Measurements from ENCODE around the gene ATXN10. TPM values are rescaled to one million over a fixed set of nuclear protein-coding genes. Genes with fewer than 3 reads are reported as not detected.

Gene ATXN10
- total RNA-seq, 1 donor from 2014 or later, result 59.6 TPM

DNA sequence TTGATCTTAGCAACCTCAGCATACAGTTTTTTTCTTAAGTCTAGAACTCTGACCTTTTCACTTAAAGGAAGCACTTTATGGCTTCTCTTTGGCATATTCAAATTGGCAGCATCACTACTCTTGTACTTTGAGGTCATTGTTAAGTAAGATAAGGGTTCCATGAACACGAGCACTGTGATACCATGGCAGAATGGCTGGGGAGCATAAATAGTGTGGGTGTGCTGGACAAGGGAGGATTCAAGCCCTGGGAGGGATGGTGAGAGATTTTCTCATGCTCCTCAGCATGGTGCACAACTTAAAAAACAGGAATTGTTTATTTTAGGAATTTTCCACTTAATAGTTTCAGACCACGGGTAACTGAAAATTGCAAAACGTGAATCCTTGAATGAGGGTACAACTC is 111.4 kb downstream of the ATXN10 start:
- DNase-seq (ENCODE audit: low read depth in 2 of 2), result no peak

DNA sequence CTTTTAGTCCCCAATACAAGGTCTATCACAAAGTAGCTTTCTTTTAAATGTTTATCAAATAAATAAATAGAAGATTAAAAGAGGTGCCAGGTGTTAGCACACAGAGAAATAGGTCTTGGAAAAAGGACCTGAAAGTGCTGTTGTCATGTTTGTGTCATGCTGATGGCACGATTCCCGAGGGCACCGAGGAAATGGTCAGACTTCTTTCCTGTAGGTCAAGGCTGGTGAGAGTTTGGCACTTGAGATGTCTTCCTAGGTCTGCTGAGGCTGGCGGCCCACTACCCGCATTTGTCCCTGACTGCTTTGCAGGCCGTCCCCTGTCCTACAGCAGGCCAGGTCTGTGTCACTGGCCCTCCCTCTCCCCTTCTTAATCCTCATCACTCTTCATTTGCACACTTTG is 112.1 kb downstream of the ATXN10 start:
- DNase-seq (ENCODE audit: low read depth in 2 of 2), result no peak

DNA sequence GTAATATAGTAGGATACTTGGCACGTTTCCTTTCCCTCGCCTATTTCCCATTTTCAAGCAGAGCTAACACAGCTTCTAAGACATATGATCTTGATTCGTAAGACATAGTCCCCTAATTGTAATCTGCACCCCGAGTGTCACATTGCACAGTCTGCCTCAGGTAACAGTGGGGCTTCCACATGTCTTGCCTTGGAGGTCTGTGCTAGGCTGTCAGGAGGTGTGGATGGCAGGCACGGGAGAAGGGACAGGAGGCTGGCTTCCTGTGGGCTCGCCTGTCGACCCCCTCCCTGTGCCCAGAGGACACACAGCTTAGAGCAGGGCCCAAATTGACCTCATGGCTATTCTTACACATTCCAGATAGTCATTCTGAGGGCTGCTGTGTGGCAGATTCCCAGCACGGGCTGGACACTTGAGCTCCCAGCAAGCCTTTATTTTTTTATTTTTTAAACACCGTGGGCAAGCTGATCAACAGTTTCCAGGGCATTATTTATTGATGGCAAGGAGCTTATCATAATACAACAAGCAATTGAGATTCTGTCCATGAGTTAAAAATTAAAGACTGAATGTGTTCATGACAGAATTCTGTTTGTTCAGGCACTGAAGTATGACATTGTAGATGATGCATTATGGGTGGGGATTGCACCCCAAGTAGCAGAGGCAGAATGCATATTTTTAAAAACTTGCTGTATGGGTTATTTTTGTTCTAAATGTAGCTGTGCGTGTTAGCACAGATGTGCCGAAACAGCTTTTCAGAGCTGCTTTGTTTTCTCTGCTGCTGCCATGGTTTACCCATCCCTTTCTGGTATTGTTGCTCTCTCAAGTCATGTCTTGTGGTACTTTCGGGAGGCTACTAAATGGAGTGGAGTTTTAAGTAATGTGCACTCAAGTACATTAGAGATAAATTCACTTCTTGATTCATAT is 113.0 kb downstream of the ATXN10 start:
- DNase-seq (ENCODE audit: low read depth in 2 of 2), result no peak

DNA sequence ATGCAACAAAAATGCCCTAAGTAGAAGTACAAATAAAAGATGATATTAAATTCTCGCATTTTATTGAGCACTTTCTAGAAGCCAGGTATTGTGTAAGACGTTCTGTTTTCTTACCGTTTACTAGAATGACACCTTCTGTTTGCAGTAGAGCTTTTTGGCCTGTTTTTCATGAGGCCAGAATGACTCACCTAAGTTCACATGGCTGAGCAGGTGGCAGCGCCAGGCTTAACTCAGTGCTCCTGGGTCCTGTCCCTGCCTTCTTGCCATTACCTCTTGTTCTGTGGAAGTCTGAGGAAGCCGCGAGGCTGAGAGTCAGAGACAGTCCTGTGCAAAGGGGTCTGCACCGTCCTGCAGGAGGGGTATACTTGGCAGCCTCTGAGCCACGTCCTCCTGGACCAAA is 113.8 kb downstream of the ATXN10 start:
- DNase-seq (ENCODE audit: low read depth in 2 of 2), result no peak

DNA sequence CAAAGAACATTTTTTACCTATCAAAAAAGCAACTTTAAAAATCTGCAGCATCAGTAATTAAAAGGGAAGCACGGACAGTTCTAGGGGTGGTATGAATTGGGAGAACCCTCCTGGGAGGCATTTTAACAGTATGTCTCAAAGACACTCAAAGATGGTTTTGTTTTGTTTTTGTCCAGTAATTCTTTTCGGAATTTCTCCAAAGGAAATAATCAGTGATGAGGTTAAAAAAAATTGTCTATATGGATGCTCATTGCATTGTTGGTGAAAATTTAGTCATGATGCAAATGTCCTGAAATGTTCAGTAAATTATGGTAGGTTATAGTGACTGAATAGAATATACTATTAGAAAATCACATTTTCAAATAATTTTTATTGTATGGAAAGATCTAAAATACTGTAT is 115.1 kb downstream of the ATXN10 start:
- no peak for DNase-seq (ENCODE audit: low read depth in 2 of 2)

DNA sequence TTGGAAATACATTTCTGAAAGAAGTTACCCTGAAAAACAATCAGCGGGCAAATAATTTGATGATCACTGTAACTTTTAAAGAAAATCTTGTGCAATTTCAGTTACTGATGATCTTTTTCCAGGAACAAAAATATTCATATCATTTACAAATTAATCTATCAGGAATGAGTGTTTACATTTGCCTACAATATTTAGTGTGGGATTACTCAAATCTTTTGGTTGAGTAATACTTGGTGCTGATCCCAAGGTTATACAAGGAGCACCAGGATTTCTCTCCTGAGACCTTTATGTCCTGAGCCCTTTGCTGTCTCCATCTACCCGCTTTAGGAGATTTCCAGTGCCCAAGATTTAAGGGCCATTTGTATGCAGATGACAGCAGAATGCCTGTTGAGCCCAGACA is 116.1 kb downstream of the ATXN10 start:
- DNase-seq (ENCODE audit: low read depth in 2 of 2), result no peak

DNA sequence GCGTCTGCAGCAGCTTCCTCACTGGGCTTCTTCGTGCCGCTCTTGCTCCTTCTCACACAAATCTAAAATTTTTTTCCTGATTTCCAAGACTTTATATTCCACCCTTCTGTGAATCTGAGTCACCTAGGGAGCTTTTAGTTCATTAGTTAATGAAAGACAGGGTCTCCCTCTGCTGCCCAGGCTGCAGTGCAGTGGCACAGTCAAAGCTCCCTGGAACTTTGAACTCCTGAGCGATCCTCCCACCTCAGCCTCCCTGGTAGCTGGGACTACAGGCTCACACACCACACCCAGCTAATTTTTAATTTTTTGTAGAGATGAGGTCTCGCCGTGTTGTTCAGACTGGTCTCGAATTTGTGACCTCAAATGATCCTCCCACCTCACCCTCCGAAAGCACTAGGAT is 116.9 kb downstream of the ATXN10 start:
- no peak for DNase-seq (ENCODE audit: low read depth in 2 of 2)

DNA sequence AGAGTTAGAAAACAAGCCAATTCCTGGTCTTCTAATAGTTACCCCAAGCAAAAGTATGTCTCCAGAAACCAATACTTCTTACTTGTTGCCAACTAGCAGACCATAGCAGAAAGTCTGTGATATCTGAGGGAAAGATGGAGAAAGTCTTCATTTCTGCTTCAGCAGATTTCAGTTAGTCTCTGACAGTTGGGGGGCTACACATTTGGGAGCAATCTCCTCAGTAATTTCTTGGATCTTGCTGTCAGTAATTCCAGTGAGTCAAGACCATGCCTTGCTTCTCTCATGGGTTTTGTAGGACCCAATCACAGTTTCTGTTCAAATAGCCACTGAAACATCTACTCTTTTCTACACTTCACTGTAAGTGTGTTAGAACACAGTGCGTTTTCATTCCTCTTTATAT is 118.8 kb downstream of the ATXN10 start:
- DNase-seq (ENCODE audit: low read depth in 2 of 2), result no peak

DNA sequence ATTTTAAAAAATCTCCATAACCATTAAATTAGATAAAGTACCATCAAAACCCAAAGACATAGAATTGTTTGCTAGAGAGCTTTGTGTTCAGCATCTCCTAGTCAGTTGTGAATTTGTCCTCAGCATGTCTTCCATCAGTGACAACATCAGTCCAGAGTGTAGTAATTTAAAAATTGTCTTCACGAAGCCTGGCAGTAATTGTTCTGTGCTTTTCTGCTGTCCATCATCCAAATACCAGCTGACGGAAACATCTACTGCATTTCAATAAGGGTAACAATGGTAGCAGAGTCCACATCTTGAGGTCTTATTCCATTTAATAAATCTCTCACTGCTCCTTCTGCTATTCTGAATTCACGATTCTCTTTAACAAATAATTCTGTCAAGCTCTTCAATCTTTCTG is 121.5 kb downstream of the ATXN10 start:
- no peak for DNase-seq (ENCODE audit: low read depth in 2 of 2)

DNA sequence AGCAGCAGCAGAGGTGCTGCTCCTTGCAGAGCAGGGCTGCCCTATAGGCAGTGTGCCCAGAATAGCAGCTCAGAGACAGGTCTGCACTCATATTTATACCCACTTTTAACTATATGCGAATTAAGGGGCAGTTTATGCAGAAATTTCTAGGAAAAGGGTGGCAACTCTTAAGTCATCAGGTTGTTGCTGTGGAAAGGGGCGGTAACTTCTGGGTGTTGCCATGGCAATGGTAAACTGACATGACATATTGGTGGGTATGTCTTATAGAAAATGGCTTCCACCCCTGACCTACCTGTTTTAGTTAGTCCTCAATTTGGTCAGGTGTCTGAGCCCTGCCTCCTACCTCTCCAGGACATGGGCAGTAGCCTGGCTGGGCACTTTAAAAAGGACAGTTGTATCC is 122.3 kb downstream of the ATXN10 start:
- DNase-seq (ENCODE audit: low read depth in 2 of 2), result no peak

DNA sequence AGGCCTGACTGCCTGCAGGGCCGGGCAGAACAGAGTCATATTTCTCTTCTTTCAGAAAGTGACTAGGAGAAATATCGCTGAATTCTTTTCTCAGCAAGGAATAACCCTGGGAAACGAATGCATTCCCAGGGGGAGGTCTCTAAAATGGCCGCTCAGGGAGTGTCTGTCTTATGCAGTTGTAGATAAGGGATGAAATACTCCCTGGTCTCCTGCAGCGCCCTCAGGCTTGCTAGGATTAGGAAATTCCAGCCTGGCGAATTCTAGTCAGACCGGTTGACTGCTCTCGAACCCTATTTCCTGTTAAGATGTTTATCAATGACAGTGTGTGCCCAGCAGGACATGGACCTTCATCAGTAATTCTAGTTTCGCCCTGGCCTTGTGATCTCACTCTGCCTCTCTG is 124.4 kb downstream of the ATXN10 start:
- peak in 1 of 2 donors; percentile 19 for DNase-seq (ENCODE audit: low read depth in 2 of 2)

DNA sequence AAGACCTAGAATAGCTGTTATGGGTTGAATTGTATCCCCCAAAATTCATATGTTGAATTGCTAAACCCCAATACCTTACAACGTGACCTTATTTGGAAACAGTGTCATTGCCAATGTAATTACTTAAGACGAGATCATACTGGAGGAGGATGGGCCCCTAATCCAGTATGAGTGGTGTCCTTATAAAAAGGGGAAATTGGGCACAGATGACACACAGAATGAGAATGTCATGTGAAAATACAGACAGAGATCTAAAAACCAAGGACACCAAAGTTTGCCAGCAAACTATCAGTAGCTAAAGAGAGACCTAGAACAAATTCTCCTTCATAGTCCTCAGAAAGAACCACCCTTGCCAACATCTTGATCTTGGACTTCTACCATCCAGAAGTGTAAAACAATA is 127.7 kb downstream of the ATXN10 start:
- DNase-seq (ENCODE audit: low read depth in 2 of 2), result no peak

DNA sequence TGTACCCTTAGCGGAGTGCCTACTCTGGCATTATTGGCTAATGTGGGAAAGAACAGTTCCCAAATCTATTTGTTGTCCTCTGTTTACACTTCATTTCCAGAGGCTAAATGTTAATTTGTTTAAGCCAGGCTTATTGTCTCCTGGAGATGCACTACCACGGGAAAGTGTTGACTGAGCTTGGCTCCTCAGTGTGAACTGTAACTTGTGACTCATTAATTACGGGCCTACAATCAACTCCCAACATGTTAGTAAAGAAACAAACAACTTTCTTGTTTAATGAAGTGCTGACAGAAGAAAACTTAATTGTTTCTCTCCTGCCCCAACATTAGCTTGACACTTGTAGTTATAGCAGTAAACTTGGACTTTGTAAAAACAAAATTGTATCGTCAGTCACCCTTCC is 130.4 kb downstream of the ATXN10 start:
- DNase-seq (ENCODE audit: low read depth in 2 of 2), result no peak

DNA sequence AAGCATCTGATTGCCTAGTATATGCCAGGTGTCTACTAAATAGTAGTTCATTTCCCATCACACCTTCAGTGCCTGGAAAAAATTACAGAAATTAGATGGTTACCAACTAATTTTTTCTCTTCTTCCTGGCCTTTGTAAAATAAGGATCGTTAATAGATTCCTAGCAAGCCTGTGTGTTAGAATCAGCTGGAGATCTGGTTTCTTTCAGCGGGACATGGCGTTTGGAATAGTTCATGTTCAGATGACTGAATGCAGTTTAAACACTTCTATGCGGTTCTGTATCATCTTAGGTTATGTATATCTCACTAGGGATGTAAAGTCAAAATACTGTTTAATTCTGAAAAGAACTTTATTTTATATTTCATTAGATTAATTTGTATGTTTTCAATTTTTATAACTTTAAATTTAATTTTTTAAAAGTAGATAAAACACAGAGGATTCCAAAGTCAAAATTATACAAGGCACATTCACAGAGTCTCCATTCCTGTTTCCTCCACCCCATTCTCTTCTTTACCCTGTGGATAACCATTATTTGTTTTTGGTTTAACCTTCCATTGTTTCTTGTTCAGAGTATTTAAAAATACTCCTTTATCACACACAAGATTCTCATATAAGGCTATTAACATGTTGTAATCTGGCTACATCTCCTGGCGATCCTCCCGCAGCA is 132.8 kb downstream of the ATXN10 start:
- no peak for DNase-seq (ENCODE audit: low read depth in 2 of 2)

DNA sequence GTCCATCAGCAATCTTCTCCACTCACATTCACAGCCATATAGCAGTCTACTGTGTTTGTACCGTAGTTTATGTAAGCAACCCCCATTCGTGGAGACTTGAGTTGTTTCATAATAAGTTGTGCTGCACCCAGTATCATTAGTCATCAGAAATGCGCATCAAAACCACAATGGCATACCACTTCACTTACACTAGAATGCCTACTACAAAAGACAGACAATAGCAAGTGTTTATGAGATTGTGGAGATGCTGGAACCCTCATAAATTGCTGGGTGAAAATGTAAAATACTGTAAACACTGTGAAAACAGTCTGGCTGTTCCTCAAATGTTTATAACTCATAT is 133.3 kb downstream of the ATXN10 start:
- DNase-seq (ENCODE audit: low read depth in 2 of 2), result peak in 1 of 2 donors; percentile 44

DNA sequence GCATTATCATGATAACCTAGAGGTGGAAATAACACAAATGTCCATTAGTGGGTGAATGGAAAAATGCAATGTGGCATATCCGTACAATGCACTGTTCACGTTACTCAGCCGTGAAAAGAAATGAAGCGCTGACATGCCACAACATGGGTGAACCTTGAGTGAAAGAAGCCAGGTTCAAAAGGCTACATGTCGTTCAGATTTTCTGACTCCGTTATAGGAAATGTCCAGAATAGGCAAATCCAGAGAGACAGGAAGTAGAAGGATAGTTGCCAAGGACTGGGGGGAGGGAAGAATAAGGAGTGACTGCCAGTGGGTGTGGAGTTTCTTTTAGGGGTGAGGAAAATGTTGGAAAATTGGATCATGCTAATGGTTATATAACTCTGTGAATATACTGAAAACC is 133.8 kb downstream of the ATXN10 start:
- peak in 1 of 2 donors; percentile 11 for DNase-seq (ENCODE audit: low read depth in 2 of 2)

DNA sequence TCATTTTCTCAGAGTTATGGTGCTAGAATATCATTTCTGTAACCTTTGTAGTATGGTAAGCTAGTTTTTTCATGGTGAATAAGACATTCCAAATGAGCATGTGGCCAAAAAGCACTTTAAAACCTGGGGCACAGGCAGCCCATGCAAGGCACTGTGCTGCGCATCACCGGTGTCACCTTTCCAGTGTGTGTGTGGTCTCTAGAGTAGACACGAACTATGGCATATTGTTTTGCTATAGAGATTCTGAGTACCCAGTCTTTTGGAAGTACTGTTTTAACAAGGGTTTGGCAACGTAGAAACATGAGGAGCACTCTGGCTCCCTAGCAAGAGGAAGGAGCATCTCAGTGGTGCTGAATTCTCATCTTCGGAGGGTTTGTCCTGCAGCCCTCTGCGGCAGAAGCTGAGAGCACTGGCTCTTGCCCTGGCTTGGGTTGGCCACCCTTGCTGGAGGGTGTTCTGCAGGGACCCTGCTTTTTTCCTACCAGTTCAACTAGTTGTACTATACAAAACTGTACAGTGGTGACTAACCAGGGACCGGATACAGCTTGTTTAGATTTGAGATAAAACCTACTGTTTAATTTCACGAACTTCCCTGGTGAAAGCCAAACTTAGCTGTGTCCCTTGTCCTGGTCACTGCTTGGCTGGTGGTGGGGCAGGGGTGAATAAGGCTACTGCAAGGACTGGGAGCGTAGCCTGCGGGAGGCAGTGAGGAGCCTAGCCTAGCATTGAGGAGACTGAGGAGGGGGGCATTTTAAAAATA is 135.7 kb downstream of the ATXN10 start:
- no peak for DNase-seq (ENCODE audit: low read depth in 2 of 2)

DNA sequence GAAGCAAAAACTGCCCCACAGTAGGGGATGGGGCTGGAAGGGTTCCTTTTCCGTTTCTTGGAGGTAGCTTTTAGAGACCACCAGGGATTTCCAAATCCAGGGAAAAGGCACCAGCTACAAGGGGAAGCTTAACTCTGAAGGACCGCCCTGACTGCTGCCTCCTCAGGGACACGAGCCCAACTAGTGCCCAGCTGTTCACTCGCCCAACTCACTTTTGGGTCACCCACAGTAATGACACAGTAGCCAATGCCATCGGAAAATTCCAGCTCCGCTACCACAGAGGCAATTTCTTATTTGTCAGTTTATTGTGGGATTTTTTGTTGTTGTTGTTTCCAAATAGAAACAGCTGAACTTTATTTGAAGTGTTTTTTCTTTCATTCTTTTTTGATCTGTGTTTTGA is 141.3 kb downstream of the ATXN10 start:
- DNase-seq (ENCODE audit: low read depth in 2 of 2), result no peak

DNA sequence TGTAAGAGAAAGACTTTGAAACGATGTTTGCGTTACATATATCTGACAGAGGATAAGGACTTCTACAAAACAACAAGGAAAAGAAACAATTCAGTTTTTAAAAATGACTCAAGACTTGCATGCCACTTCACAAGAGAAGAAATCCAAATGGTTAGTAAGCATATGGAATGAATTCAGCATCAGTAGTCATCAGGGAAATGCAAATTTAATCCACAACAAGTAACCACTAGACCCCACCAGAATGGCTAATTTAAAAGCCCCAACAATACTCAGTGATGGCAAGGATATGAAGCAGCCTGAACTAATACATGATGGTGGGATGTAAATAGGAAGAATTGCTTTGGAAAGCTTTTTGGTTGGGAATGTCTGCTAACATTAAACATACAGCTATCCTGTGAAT is 142.6 kb downstream of the ATXN10 start:
- DNase-seq (ENCODE audit: low read depth in 2 of 2), result no peak

DNA sequence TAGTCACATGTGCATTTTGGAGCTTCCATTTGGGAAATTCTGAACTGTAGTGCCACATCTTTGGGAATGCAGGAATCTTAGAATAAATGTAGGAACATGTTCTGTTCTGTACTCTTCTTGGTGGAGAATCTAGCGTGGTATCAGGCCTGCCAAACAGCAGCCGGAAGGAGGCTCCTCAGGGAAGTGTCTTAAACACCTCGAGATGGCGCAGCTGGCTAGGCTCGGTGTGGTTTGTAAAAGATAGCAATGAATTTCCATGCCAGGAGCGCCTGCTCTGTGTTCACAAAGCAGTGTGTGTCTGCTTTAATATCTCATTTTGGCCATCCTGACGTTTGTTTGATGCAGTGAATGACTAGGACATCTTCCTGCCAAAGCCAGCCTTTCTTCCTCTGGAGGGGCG is 145.1 kb downstream of the ATXN10 start:
- no peak for DNase-seq (ENCODE audit: low read depth in 2 of 2)

DNA sequence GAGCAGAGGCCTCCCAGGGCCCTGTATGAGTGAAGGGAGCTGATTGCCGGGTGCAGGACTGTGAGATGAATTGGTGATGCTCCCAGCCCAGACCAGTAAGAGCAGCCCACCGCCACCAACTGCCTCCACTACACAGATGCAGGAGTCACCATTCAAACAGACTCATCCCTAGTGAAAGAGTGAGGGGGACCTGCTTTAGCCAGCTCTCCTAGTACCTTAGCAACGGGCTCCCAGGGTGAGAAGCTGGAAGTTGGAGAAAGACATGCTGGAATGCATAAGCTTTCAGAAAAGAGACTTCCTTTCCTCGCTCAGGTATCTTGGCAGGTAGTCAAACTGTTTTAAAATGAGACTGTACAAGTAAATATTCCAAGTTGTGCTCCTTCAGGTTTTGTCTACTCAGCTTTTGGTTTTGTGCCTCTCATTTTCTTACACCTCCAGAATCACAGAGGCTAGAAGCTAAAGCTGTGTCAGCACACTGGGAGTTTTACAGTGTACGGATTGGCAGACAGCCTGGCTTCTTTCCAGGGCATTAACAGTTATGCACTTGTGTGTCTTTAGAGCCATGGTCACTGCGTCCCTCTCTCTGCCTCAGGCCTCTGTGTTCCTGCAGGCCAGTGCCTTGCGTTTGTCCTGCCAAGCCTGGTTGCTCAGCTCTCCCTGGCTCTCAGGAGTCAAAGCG is 146.2 kb downstream of the ATXN10 start:
- no peak for DNase-seq (ENCODE audit: low read depth in 2 of 2)
